ENCODE measurements around the gene FLCN. TPM values are rescaled to one million over a fixed set of nuclear protein-coding genes. Genes with fewer than 3 reads are reported as not detected.
"Not testable (repeated sequence)": the region's sequence is repeated elsewhere in the genome, so short reads cannot be mapped to it uniquely, and the experiment has no call there.

The FLCN gene
- total RNA-seq, 2 experiments from 2014 or later = 37.0 to 37.4 TPM

DNA sequence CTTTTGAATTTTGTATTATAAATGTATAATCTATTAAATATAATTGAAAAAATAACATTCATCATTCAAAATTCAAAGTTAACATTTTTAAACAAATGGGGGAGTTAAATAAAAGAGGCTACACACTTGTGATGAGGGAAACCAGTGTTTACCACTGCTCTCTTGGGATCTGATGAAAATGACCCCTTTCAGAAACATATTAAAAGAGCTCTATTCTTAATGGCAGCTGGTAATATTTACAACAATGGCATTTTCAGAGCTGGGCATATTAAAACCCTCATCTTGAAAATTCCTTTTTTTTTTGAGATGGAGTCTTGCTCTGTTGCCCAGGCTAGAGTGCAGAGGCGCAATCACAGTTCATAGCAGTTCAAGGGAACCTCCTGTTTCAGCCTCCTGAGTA lies 19.3 kb upstream of the FLCN start:
- no peak for DNase-seq
- Mint-ChIP-seq H3K4me3 (no peak overlapping the region), H3K9me3 (ENCODE audit: insufficient read depth) (no peaks in the 10 kb centered on the region), H3K27ac (no peak overlapping the region), H3K36me3 (ENCODE audit: low read depth) (peaks cover 63% of the 10 kb centered on the region), H3K27me3 (ENCODE audit: low read depth) (no peaks in the 10 kb centered on the region), H3K4me1 (ENCODE audit: low read depth) (no peaks in the 10 kb centered on the region)
- CTCF ChIA-PET = interaction anchor here (1.2 kb wide), 1 partner anchor 14 kb away, joined by 7 read pairs; no protein-coding TSS in a partner anchor
- POLR2A ChIA-PET = no interaction called here
- no peak for ATAC-seq

DNA sequence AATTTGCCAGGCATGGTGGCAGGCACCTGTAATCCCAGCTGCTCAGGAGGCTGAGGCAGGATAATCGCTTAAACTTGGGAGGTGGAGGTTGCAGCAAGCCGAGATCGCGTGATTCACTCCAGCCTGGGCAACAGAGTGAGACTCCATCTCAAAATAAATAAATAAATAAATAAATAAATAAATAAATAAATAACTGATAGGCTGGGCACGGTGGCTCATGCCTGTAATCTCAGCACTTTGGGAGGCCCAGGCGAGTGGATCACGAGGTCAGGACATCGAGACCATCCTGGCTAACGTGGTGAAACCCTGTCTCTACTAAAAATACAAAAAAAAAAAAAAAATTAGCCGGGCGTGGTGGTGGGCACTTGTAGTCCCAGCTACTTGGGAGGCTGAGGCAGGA lies 18.7 kb upstream of the FLCN start:
- H3K27ac Mint-ChIP-seq; H3K4me1 Mint-ChIP-seq (ENCODE audit: low read depth); H3K27me3 Mint-ChIP-seq (ENCODE audit: low read depth); ATAC-seq; H3K4me3 Mint-ChIP-seq; H3K9me3 Mint-ChIP-seq (ENCODE audit: insufficient read depth); POLR2A ChIA-PET; DNase-seq: not testable (repeated sequence)
- H3K36me3 Mint-ChIP-seq (ENCODE audit: low read depth) = peaks cover 60% of the 10 kb centered on the region
- CTCF ChIA-PET = interaction anchor here (1.2 kb wide), 1 partner anchor 14 kb away, joined by 7 read pairs; no protein-coding TSS in a partner anchor

DNA sequence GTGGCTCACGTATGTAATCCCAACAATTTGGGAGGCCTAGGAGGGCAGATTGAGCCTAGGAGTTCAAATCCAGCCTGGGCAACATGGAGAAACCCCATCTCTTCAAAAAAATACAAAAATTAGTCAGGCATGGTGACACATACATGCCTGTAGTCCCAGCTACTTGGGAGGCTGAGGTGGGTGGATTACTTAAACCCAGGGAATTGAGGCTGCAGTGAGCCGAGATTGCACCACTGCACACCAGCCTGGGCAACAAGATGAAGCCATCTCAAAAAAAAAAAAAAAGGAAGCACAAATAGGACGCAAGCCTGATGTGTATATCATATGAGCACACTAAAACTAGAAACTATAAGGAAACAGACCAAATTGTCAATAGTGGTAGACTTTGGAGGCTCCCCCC lies 17.1 kb upstream of the FLCN start:
- DNase-seq (no peak), ATAC-seq (no peak)
- CTCF ChIA-PET = interaction anchor here (1.7 kb wide), 1 partner anchor 16 kb away, joined by 10 read pairs; no protein-coding TSS in a partner anchor
- Mint-ChIP-seq H3K36me3 (ENCODE audit: low read depth) (peaks cover 56% of the 10 kb centered on the region), H3K4me3 (no peak overlapping the region), H3K27ac (no peak overlapping the region), H3K27me3 (ENCODE audit: low read depth) (no peaks in the 10 kb centered on the region), H3K9me3 (ENCODE audit: insufficient read depth) (no peaks in the 10 kb centered on the region), H3K4me1 (ENCODE audit: low read depth) (no peaks in the 10 kb centered on the region)
- POLR2A ChIA-PET = no interaction called here

DNA sequence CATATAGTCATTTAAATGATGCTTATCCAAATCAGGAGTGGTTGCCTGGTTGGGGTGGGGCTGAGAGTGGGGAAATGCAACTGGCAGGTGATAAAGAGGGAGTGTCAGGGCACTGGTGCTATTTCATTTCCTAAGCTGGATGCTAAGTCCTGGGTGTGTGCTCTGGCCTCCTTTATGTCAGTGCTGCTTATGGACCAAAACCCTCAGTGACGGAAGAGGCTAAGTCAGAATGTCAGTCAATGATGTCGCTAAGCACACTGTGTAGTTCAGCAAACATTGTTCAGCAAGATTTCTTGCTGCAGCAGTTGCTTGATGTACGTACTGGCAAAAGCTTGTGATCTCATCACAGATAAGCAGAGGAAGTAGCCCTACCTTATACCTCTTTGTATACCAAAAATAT lies 16.4 kb upstream of the FLCN start:
- DNase-seq (no peak), ATAC-seq (no peak)
- no peak overlapping the region for H3K4me3 Mint-ChIP-seq
- peaks cover 54% of the 10 kb centered on the region for H3K36me3 Mint-ChIP-seq (ENCODE audit: low read depth)
- no peaks in the 10 kb centered on the region for H3K4me1 Mint-ChIP-seq (ENCODE audit: low read depth)
- ChIA-PET CTCF (interaction anchor here (1.7 kb wide), 1 partner anchor 17 kb away, joined by 10 read pairs; no protein-coding TSS in a partner anchor), POLR2A (no interaction called here)
- peak overlapping the region; percentile 3 for H3K27ac Mint-ChIP-seq
- H3K9me3 Mint-ChIP-seq (ENCODE audit: insufficient read depth) = no peaks in the 10 kb centered on the region
- H3K27me3 Mint-ChIP-seq (ENCODE audit: low read depth) = no peaks in the 10 kb centered on the region

DNA sequence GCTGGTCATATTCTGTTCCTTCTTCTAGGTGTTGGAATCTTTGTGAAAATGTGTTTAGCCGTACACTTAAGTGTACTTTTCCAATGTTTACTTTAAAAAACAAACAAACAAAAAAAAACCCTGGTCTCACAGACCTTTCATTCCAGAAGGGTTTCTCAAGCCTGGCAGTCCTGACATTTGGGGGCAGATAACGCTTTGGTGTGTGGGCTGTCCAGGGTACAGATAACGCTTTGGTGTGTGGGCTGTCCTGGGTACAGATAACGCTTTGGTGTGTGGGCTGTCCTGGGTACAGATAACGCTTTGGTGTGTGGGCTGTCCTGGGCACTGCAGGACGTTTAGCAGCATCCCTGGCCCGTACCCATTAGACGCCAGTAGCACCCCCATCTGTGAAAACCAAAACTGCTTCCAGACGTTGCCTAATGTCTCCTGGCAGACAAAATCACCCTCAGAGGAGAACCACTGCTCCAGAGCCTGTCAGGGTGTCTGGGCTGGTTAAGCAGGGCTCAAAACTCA lies 15.2 kb upstream of the FLCN start:
- DNase-seq = no peak
- Mint-ChIP-seq H3K4me3 (no peak overlapping the region), H3K4me1 (ENCODE audit: low read depth) (no peaks in the 10 kb centered on the region), H3K27ac (no peak overlapping the region), H3K27me3 (ENCODE audit: low read depth) (no peaks in the 10 kb centered on the region), H3K36me3 (ENCODE audit: low read depth) (peaks cover 55% of the 10 kb centered on the region), H3K9me3 (ENCODE audit: insufficient read depth) (no peaks in the 10 kb centered on the region)
- ChIA-PET POLR2A (no interaction called here), CTCF (interaction anchor here (1.7 kb wide), 1 partner anchor 18 kb away, joined by 10 read pairs; no protein-coding TSS in a partner anchor)
- no peak for ATAC-seq

DNA sequence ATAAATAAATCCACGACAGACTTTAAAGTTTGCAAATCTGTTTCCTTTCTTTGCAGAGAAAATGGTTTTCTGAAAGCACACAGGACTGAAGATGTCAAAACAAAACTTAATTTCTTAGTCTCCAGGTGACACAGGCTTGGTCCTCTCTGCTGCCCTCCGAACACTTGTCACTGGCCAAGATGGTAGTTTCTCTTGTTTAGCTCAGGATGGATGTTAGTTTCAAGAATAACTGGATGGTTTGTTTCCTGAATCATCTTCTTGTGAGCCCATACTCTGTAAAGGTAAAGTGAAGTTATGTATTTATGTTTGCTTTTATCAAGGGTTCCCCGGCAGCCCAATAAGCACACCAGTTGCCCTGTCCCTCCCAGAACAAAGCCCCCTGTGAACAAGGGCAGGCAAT lies 9.9 kb upstream of the FLCN start:
- H3K36me3 Mint-ChIP-seq (ENCODE audit: low read depth) = peaks cover 39% of the 10 kb centered on the region
- no peaks in the 10 kb centered on the region for H3K27me3 Mint-ChIP-seq (ENCODE audit: low read depth)
- DNase-seq (no peak), ATAC-seq (no peak)
- no peaks in the 10 kb centered on the region for H3K9me3 Mint-ChIP-seq (ENCODE audit: insufficient read depth)
- ChIA-PET CTCF (interaction anchor here (1.4 kb wide), 1 partner anchor 66 kb away, joined by 3 read pairs; no protein-coding TSS in a partner anchor), POLR2A (no interaction called here)
- no peak overlapping the region for H3K4me3 Mint-ChIP-seq
- no peaks in the 10 kb centered on the region for H3K4me1 Mint-ChIP-seq (ENCODE audit: low read depth)
- peak overlapping the region; percentile 21 for H3K27ac Mint-ChIP-seq

DNA sequence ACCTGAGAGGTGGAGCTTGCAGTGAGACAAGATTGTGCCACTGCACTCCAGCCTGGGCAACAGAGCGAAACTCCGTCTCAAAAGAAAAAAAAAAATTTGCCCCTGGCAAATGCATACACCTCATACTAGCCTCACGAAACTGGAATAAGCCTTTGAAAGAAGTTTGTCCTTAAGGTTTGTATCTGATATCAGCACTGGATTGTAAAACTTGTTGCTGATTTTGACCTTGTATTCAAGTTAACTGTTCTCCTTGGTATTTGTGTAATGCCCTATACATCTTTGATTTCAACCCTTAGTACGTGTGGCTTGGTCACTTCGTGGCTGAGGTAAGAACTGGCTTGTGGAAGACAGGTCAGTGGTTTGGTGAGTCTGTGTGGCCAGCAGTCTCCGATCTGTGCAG lies 6.2 kb upstream of the FLCN start:
- peaks cover 23% of the 10 kb centered on the region for H3K36me3 Mint-ChIP-seq (ENCODE audit: low read depth)
- no peak for DNase-seq
- H3K4me1 Mint-ChIP-seq (ENCODE audit: low read depth) = peaks cover 10% of the 10 kb centered on the region
- CTCF ChIA-PET = no interaction called here
- no peak overlapping the region for H3K4me3 Mint-ChIP-seq
- no peak for ATAC-seq
- peaks cover 3% of the 10 kb centered on the region for H3K27me3 Mint-ChIP-seq (ENCODE audit: low read depth)
- no peaks in the 10 kb centered on the region for H3K9me3 Mint-ChIP-seq (ENCODE audit: insufficient read depth)
- POLR2A ChIA-PET = no interaction called here
- no peak overlapping the region for H3K27ac Mint-ChIP-seq

DNA sequence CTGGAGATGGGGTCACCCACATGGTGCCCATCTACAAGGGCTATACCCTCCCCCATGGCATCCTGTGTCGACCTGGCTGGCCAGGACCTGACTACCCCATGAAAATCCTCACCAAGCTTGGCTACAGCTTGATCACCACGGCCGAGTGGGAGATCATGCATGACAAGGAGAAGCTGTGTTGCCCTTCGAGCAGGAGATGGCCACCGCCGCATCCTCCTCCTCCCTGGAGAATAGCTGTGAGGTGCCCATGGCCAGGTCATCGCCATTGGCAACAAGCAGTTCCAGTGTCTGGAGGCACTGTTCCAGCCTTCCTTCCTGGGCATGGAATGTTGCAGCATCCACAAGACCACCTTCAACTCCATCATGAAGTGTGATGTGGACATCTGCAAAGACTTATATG lies 5.3 kb upstream of the FLCN start:
- H3K4me3 Mint-ChIP-seq = no peak overlapping the region
- peaks cover 15% of the 10 kb centered on the region for H3K36me3 Mint-ChIP-seq (ENCODE audit: low read depth)
- no peak overlapping the region for H3K27ac Mint-ChIP-seq
- H3K9me3 Mint-ChIP-seq (ENCODE audit: insufficient read depth) = no peaks in the 10 kb centered on the region
- peaks cover 12% of the 10 kb centered on the region for H3K4me1 Mint-ChIP-seq (ENCODE audit: low read depth)
- DNase-seq = no peak
- peaks cover 3% of the 10 kb centered on the region for H3K27me3 Mint-ChIP-seq (ENCODE audit: low read depth)
- POLR2A ChIA-PET = no interaction called here
- ATAC-seq = no peak
- CTCF ChIA-PET = no interaction called here

DNA sequence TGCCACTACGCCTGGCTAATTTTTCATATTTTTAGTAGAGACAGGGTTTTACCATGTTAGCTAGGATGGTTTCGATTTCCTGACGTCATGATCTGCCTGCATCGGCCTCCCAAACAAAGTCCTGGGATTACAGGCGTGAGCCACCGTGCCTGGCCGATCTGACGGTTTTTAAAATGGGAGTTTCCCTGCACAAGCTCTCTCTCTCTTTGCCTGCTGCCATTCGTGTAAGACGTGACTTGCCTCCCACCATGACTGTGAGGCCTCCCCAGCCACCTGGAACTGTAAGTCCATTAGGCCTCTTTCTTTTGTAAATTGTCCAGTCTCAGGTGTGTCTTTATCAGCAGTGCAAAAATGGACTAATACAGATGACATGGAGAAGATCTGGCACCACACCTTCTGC lies 4.7 kb upstream of the FLCN start:
- Mint-ChIP-seq H3K36me3 (ENCODE audit: low read depth) (peaks cover 9% of the 10 kb centered on the region), H3K27ac (peak overlapping the region; percentile 49), H3K27me3 (ENCODE audit: low read depth) (peaks cover 3% of the 10 kb centered on the region), H3K4me3 (no peak overlapping the region), H3K4me1 (ENCODE audit: low read depth) (peaks cover 12% of the 10 kb centered on the region), H3K9me3 (ENCODE audit: insufficient read depth) (no peaks in the 10 kb centered on the region)
- POLR2A ChIA-PET = no interaction called here
- DNase-seq (no peak), ATAC-seq (no peak)
- CTCF ChIA-PET = no interaction called here

DNA sequence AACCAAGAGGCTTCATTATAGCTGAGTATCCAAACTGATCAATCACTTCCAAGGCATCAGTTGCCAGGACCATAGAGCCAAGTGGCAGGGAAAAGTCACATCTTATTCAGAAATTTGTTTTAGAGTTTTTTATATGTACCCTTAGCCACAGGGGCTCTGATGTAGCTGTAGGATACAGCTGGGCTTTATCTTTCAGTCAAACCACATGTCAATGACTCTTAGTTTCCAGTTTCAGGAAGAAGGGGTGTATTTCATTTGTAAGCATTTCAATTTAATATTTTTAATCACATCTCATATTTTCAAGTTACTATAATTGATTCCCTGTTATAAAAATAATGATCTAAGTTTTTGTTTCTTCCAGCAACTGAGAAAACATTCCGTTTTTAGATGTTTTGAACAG lies 2.9 kb upstream of the FLCN start:
- no peaks in the 10 kb centered on the region for H3K9me3 Mint-ChIP-seq (ENCODE audit: insufficient read depth)
- DNase-seq = no peak
- H3K27me3 Mint-ChIP-seq (ENCODE audit: low read depth) = peaks cover 3% of the 10 kb centered on the region
- H3K4me3 Mint-ChIP-seq = no peak overlapping the region
- ChIA-PET CTCF (interaction anchor here (1.3 to 1.5 kb wide), 3 partner anchors 9 to 94 kb away, joined by 3 read pairs; no protein-coding TSS in a partner anchor), POLR2A (interaction anchor here (0.6 to 1.1 kb wide), 2 partner anchors 41 to 88 kb away, joined by 3 read pairs; no protein-coding TSS in a partner anchor)
- H3K36me3 Mint-ChIP-seq (ENCODE audit: low read depth) = peaks cover 3% of the 10 kb centered on the region
- peaks cover 26% of the 10 kb centered on the region for H3K4me1 Mint-ChIP-seq (ENCODE audit: low read depth)
- no peak for ATAC-seq
- no peak overlapping the region for H3K27ac Mint-ChIP-seq

DNA sequence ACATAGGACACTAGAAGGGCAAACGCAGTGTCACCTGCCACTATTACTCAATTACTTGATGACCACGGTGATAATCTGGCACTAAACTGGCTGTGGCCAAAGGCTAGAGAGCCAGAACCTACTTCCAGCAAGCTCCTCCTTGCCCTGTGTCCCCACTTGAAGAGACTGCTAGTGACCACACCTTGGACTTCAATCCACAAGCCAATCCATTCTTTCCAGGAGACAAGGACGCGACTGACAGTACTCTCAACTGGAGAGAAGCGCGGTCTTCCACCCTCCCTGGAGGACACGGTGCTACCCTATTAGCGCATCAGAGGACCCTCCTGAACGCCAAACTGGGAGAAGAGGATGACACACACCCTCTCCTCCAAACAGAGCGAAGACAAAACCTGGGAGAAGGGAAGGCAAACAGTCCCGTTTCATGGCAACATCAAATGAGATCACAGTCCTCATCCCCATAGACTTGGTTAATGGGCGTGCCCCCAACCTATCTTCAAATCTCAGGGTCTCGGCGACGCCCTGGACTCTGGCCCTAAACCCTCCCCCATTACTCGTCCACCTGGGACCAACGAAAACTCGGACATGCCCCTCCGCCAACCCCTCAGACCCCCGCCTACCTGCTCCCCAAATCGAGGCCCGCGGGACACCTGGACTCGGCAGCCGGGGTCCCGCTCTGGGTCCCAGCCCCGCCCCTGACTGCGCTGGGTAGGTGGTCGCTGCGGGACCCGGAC lies 508 bp downstream of the FLCN start:
- peak overlapping the region; percentile 99 for H3K27ac Mint-ChIP-seq
- peaks cover 10% of the 10 kb centered on the region for H3K36me3 Mint-ChIP-seq (ENCODE audit: low read depth)
- POLR2A ChIA-PET = interaction anchor here (0.6 to 1.6 kb wide), 5 partner anchors 26 to 68 kb away, joined by 3 to 7 read pairs (median 4); no protein-coding TSS in a partner anchor
- H3K4me3 Mint-ChIP-seq = peak overlapping the region; percentile 93
- H3K27me3 Mint-ChIP-seq (ENCODE audit: low read depth) = peaks cover 3% of the 10 kb centered on the region
- H3K4me1 Mint-ChIP-seq (ENCODE audit: low read depth) = peaks cover 31% of the 10 kb centered on the region
- H3K9me3 Mint-ChIP-seq (ENCODE audit: insufficient read depth) = no peaks in the 10 kb centered on the region
- peak; percentile 26 for DNase-seq
- CTCF ChIA-PET = interaction anchor here (0.8 to 1.8 kb wide), 8 partner anchors 31 to 260 kb away, joined by 3 to 5 read pairs (median 4); partner anchors contain the start of gene RASD1
- ATAC-seq = peak; percentile 12

Measured in activated CD8-positive, alpha-beta T cell treated with anti-CD3 and anti-CD28 coated beads, Interleukin-2, amount 10 ng/mL, durations not matched to agents 7 days and 5 days (primary cell).